ENCODE results near the gene C6orf132.
A peak's percentile ranks its signal among the peaks of the same experiment; 100 is the strongest.

C6orf132 gene

GRCh38 chr6:42123379-42124103, 18.9 kb downstream of the C6orf132 start:
- in situ Hi-C loops (cut with HindIII; ENCODE audit: low pct_unique_long_range_greater_than_20kb, low sequenced_read_pairs): no loop called here
- no peak for DNase-seq (ENCODE audit: low read depth in 1 of 2, low spot score in 1 of 2)
- TF ChIP-seq JUND (IDR thresholded peaks at IDR 0.05; ENCODE audit: low read depth): no peak

GRCh38 chr6:42120895-42121865, 21.2 kb downstream of the C6orf132 start:
- in situ Hi-C loops (cut with HindIII; ENCODE audit: low pct_unique_long_range_greater_than_20kb, low sequenced_read_pairs): no loop called here

GRCh38 chr6:42118162-42119001, 24.0 kb downstream of the C6orf132 start:
- peak in 1 of 2 experiments; percentile 98 for DNase-seq (ENCODE audit: low read depth in 1 of 2, low spot score in 1 of 2)
- TF ChIP-seq JUND (IDR thresholded peaks at IDR 0.05; ENCODE audit: low read depth): no peak
- in situ Hi-C loops (cut with HindIII; ENCODE audit: low pct_unique_long_range_greater_than_20kb, low sequenced_read_pairs): no loop called here

More at GRCh38 chr6:42120895-42121865, 21.2 kb downstream of the C6orf132 start:
- TF ChIP-seq JUND (IDR thresholded peaks at IDR 0.05; ENCODE audit: low read depth): no peak
- peak in 1 of 2 experiments; percentile 81 for DNase-seq (ENCODE audit: low read depth in 1 of 2, low spot score in 1 of 2)

- in situ Hi-C loops (cut with HindIII; ENCODE audit: low pct_unique_long_range_greater_than_20kb, low sequenced_read_pairs): no loop called here
- no peak for TF ChIP-seq JUND (IDR thresholded peaks at IDR 0.05; ENCODE audit: low read depth)
- no peak for DNase-seq (ENCODE audit: low read depth in 1 of 2, low spot score in 1 of 2)
Observed at GRCh38 chr6:42117843-42118161, 24.6 kb downstream of the C6orf132 start.

GRCh38 chr6:42113936-42114636, 28.3 kb downstream of the C6orf132 start:
- in situ Hi-C loops (cut with HindIII; ENCODE audit: low pct_unique_long_range_greater_than_20kb, low sequenced_read_pairs): no loop called here
- DNase-seq (ENCODE audit: low read depth in 1 of 2, low spot score in 1 of 2): no peak
- no peak for TF ChIP-seq JUND (IDR thresholded peaks at IDR 0.05; ENCODE audit: low read depth)

- no peak for TF ChIP-seq JUND (IDR thresholded peaks at IDR 0.05; ENCODE audit: low read depth)
- no peak for DNase-seq (ENCODE audit: low read depth in 1 of 2, low spot score in 1 of 2)
- in situ Hi-C loops (cut with HindIII; ENCODE audit: low pct_unique_long_range_greater_than_20kb, low sequenced_read_pairs): no loop called here
Observed at GRCh38 chr6:42112351-42112750, 30.1 kb downstream of the C6orf132 start.

- in situ Hi-C loops (cut with HindIII; ENCODE audit: low pct_unique_long_range_greater_than_20kb, low sequenced_read_pairs): no loop called here
Observed at GRCh38 chr6:42110683-42111082, 31.7 kb downstream of the C6orf132 start.

GRCh38 chr6:42108071-42108470, 34.3 kb downstream of the C6orf132 start:
- no peak for TF ChIP-seq JUND (IDR thresholded peaks at IDR 0.05; ENCODE audit: low read depth)
- no peak for DNase-seq (ENCODE audit: low read depth in 1 of 2, low spot score in 1 of 2)
- in situ Hi-C loops (cut with HindIII; ENCODE audit: low pct_unique_long_range_greater_than_20kb, low sequenced_read_pairs): no loop called here

More at GRCh38 chr6:42110683-42111082, 31.7 kb downstream of the C6orf132 start:
- DNase-seq (ENCODE audit: low read depth in 1 of 2, low spot score in 1 of 2): no peak
- TF ChIP-seq JUND (IDR thresholded peaks at IDR 0.05; ENCODE audit: low read depth): no peak

GRCh38 chr6:42106112-42107023, 36.1 kb downstream of the C6orf132 start:
- TF ChIP-seq JUND (IDR thresholded peaks at IDR 0.05; ENCODE audit: low read depth): no peak
- DNase-seq (ENCODE audit: low read depth in 1 of 2, low spot score in 1 of 2): no peak
- in situ Hi-C loops (cut with HindIII; ENCODE audit: low pct_unique_long_range_greater_than_20kb, low sequenced_read_pairs): no loop called here

GRCh38 chr6:42105709-42106108, 36.7 kb downstream of the C6orf132 start:
- TF ChIP-seq JUND (IDR thresholded peaks at IDR 0.05; ENCODE audit: low read depth): no peak
- DNase-seq (ENCODE audit: low read depth in 1 of 2, low spot score in 1 of 2): no peak

GRCh38 chr6:42105156-42105648, 37.2 kb downstream of the C6orf132 start:
- in situ Hi-C loops (cut with HindIII; ENCODE audit: low pct_unique_long_range_greater_than_20kb, low sequenced_read_pairs): no loop called here
- no peak for DNase-seq (ENCODE audit: low read depth in 1 of 2, low spot score in 1 of 2)
- no peak for TF ChIP-seq JUND (IDR thresholded peaks at IDR 0.05; ENCODE audit: low read depth)

More at GRCh38 chr6:42105709-42106108, 36.7 kb downstream of the C6orf132 start:
- in situ Hi-C loops (cut with HindIII; ENCODE audit: low pct_unique_long_range_greater_than_20kb, low sequenced_read_pairs): no loop called here
